Thyroid gland (tissue), 4 donors: ENCODE measurements around the gene THRB.

Experiments used
- POLR2A ChIP-seq, 2 donors: fragments of 450-650 bp; IDR thresholded peaks; one replicate each; pipeline ENCODE4 v1.6.1; 2017; ENCODE audit warnings: antibody characterized with exemption in 2 of 2, mild to moderate bottlenecking in 2 of 2, moderate library complexity in 1 of 2
- TF ChIP-seq, protein P1 (sequence below), 6 experiments: fragments of 200-600 bp in 3 of 6; fragments of 450-650 bp in 3 of 6; sonication (generic) in 3 of 6; IDR thresholded peaks; one replicate each; pipeline ENCODE4 v1.5.1; 2016 to 2019; ENCODE audit warnings: antibody characterized with exemption in 6 of 6, mild to moderate bottlenecking in 2 of 6, inconsistent platforms in 1 of 6, moderate library complexity in 1 of 6

DNA sequence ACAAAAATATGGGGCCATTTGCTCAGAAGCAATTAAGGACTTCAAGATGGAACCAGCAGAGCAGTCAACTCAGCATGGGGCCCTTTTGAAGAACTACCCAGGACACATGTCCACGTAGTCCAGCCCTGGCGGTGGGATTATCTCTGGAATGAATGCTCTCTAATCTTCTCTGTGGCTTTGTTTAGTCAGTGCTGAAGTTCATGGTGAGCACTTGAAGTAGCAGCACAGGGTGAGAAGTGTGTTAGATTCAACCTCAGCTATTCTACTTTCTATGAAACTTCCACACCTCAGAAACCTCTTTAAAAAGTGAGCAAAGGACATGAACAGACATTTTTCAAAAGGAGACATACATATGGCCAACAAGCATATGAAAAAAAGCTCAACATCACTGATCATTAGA lies 74.4 kb downstream of the THRB start:
- TF ChIP-seq, protein P1, sequence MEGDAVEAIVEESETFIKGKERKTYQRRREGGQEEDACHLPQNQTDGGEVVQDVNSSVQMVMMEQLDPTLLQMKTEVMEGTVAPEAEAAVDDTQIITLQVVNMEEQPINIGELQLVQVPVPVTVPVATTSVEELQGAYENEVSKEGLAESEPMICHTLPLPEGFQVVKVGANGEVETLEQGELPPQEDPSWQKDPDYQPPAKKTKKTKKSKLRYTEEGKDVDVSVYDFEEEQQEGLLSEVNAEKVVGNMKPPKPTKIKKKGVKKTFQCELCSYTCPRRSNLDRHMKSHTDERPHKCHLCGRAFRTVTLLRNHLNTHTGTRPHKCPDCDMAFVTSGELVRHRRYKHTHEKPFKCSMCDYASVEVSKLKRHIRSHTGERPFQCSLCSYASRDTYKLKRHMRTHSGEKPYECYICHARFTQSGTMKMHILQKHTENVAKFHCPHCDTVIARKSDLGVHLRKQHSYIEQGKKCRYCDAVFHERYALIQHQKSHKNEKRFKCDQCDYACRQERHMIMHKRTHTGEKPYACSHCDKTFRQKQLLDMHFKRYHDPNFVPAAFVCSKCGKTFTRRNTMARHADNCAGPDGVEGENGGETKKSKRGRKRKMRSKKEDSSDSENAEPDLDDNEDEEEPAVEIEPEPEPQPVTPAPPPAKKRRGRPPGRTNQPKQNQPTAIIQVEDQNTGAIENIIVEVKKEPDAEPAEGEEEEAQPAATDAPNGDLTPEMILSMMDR (IDR thresholded peaks at IDR 0.05), result no peak
- TF ChIP-seq POLR2A (IDR thresholded peaks at IDR 0.05), result no peak
